ENCODE results near the gene PPP2R2C. TPM values are rescaled to one million over a fixed set of nuclear protein-coding genes. Genes with fewer than 3 reads are reported as not detected.

The PPP2R2C gene
- total RNA-seq, 1 donor from 2014 or later = 10.8 TPM

DNA sequence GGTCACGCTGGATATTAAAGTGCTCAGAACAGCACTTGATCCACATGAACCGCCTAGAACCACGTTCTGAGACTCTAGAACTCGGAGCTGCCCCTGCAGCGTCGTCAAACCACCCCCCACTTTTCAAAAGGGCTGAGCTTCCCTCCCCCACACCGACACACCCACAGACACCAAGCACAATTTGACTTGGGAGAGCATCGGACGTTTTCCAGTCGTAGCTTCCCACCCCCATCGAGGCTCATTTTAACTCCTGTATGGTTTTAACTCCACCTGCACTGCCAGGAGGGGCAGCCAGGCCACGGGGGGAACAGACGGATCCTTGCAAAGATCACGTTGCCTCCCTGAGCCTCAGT lies 26.3 kb downstream of the PPP2R2C start:
- H3K27ac Mint-ChIP-seq = peak overlapping the region; percentile 30
- DNase-seq (ENCODE audit: extremely low spot score, unreplicated experiment) = no peak
- no peaks in the 10 kb centered on the region for H3K36me3 Mint-ChIP-seq
- H3K9me3 Mint-ChIP-seq = no peaks in the 10 kb centered on the region
- H3K4me1 Mint-ChIP-seq (ENCODE audit: unreplicated experiment) = peaks cover 16% of the 10 kb centered on the region
- peaks cover 19% of the 10 kb centered on the region for H3K27me3 Mint-ChIP-seq
- TF ChIP-seq, protein P1, sequence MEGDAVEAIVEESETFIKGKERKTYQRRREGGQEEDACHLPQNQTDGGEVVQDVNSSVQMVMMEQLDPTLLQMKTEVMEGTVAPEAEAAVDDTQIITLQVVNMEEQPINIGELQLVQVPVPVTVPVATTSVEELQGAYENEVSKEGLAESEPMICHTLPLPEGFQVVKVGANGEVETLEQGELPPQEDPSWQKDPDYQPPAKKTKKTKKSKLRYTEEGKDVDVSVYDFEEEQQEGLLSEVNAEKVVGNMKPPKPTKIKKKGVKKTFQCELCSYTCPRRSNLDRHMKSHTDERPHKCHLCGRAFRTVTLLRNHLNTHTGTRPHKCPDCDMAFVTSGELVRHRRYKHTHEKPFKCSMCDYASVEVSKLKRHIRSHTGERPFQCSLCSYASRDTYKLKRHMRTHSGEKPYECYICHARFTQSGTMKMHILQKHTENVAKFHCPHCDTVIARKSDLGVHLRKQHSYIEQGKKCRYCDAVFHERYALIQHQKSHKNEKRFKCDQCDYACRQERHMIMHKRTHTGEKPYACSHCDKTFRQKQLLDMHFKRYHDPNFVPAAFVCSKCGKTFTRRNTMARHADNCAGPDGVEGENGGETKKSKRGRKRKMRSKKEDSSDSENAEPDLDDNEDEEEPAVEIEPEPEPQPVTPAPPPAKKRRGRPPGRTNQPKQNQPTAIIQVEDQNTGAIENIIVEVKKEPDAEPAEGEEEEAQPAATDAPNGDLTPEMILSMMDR (conservative IDR thresholded peaks at IDR 0.05) = no peak
- no peak overlapping the region for H3K4me3 Mint-ChIP-seq

DNA sequence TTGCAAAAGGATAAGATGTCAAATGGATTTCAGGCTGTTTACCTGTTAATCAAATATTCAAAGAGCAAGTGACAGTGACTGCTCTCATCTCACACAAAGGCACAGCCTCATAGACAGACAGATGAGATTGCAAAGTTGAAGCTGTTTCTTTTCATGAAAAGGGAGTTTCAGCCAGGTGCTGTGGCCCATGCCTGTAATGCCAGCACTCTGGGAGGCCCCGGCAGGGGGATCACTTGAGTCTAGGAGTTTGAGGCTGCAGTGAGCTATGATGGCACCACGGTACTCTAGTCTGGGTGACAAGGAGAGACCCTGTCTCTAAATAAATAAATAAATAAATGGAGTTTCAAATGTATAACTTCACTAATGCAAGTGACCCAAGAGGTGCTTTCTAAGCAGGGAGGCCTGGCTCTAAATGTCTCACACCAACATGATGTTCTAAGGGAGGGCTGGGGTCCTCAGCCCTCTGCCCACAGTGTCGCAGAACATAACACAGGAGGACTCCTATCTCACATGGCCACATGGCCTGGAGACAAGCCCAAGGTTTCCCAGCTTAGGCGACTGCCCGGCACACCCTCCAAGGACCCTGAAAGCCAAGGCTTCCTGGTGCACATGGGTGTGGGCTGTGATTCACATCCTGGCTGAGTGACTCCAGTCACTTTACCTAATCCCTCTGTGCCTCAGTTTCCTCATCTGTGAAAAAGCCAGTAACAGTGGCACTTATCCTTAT lies 26.8 kb downstream of the PPP2R2C start:
- DNase-seq (ENCODE audit: extremely low spot score, unreplicated experiment) = no peak
- H3K9me3 Mint-ChIP-seq = no peaks in the 10 kb centered on the region
- TF ChIP-seq, protein P1 (conservative IDR thresholded peaks at IDR 0.05) = no peak
- H3K36me3 Mint-ChIP-seq = no peaks in the 10 kb centered on the region
- H3K27ac Mint-ChIP-seq = peak overlapping the region; percentile 30
- peaks cover 16% of the 10 kb centered on the region for H3K4me1 Mint-ChIP-seq (ENCODE audit: unreplicated experiment)
- peaks cover 15% of the 10 kb centered on the region for H3K27me3 Mint-ChIP-seq
- H3K4me3 Mint-ChIP-seq = no peak overlapping the region

- Mint-ChIP-seq H3K9me3 (no peaks in the 10 kb centered on the region), H3K27ac (no peak overlapping the region), H3K4me1 (ENCODE audit: unreplicated experiment) (peaks cover 16% of the 10 kb centered on the region), H3K27me3 (peaks cover 21% of the 10 kb centered on the region), H3K4me3 (no peak overlapping the region), H3K36me3 (no peaks in the 10 kb centered on the region)
- DNase-seq (ENCODE audit: extremely low spot score, unreplicated experiment) = no peak
- TF ChIP-seq, protein P1 (conservative IDR thresholded peaks at IDR 0.05) = no peak
Observed at GRCh38 chr4:6444582-6444981, 27.8 kb downstream of the PPP2R2C start.

DNA sequence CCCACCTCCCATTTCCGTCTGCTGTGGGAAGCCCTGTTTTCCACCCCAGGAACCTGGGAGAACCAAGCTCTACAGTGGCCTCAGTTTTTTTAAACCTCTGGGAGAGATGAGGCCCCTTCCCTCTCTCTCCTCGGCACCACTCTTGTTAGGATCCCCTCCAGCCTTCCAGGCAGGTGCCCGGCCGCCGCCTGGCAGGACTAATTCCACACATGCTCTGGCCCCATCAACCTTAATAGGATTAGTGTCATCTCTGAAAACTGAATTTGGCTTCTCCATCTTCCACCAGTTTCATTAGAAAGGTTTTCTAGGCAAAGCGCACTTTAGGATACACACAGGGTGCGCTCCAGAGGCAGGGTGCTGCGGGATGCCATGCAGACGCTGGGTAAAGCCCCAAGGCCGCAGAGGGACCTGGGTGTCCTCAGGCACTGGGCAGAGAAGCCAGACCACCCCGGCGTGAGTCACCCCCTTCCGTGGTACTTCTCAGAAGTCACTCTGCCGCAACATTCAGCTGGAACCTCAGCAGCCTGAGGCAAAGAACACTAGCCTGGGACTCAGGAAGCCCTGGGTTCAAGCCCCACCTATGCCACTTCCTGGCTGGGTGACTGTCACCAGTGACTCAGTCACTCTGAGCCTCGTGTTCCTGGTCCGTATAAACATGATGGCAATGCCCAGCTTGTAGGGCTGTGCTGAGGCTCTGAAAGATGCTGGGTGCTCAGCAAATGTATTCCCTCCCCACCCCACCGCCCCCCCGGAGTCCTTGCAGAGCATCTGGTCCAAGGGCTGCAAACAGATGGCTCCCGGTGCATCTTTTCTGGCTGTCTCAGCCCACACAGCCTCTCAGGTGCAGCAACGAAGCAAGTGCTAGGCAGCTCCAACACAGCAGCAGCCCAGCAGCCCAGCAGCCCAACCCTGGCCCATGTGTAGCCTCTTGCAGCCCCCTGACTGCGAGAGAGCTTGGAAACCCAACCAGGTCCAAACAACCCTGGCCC lies 29.1 kb downstream of the PPP2R2C start:
- TF ChIP-seq, protein P1 (conservative IDR thresholded peaks at IDR 0.05) = no peak
- peaks cover 16% of the 10 kb centered on the region for H3K4me1 Mint-ChIP-seq (ENCODE audit: unreplicated experiment)
- DNase-seq (ENCODE audit: extremely low spot score, unreplicated experiment) = no peak
- H3K27ac Mint-ChIP-seq = no peak overlapping the region
- H3K27me3 Mint-ChIP-seq = peaks cover 24% of the 10 kb centered on the region
- no peaks in the 10 kb centered on the region for H3K36me3 Mint-ChIP-seq
- no peaks in the 10 kb centered on the region for H3K9me3 Mint-ChIP-seq
- no peak overlapping the region for H3K4me3 Mint-ChIP-seq

DNA sequence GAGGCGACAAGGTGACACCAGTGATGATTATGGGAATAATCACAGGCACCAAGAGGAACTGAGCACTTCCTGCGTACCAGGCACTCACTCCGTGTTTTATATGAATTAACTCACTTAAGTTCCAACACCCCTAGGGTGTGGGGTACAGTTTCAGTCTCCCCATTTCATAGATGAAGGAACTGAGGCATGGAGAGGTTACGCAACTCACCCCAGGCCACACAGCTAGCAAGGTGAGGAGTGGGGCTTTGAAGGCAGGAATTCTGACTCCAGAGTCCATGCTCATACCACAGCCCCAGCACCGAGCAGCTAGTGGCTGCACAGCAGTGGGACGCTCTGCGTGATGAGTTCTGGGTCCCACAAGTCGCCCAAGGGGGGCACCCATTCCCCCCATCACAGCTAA lies 29.9 kb downstream of the PPP2R2C start:
- no peak for DNase-seq (ENCODE audit: extremely low spot score, unreplicated experiment)
- Mint-ChIP-seq H3K27me3 (peaks cover 24% of the 10 kb centered on the region), H3K36me3 (no peaks in the 10 kb centered on the region), H3K4me1 (ENCODE audit: unreplicated experiment) (peaks cover 13% of the 10 kb centered on the region), H3K27ac (no peak overlapping the region), H3K9me3 (no peaks in the 10 kb centered on the region), H3K4me3 (no peak overlapping the region)
- TF ChIP-seq, protein P1 (conservative IDR thresholded peaks at IDR 0.05) = no peak
